Measurements from ENCODE around the gene IL18R1. TPM values are rescaled to one million over a fixed set of nuclear protein-coding genes. Genes with fewer than 3 reads are reported as not detected.

IL18R1 gene
- total RNA-seq, 2 donors from 2014 or later = 56.5 to 68.0 TPM

DNA sequence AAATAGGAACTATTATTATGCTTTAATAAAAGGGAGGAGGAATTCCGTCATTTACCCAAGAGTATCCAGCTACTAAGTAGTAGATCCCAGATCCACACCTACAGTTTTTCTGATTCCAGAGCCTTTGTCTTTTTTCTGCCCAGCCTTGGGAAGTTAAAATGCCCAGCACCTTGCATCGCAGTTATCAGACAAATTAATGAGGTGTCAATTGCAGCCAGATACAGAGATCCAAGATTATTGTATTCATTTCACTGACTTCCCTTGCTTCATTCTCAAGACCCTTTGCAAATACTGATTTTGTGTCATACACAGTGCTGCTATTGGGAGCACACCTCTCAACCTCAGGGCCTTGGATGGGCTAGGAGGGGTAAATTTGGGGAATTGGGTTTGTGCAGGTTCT lies 1.1 kb downstream of the IL18R1 start:
- H3K4me1 Mint-ChIP-seq (ENCODE audit: low read depth) = peaks cover 63% of the 10 kb centered on the region
- no peak for DNase-seq
- H3K4me3 Mint-ChIP-seq = peak overlapping the region; percentile 99 to 100
- peak overlapping the region; percentile 99 for H3K27ac Mint-ChIP-seq
- H3K27me3 Mint-ChIP-seq (ENCODE audit: low read depth) = no peaks in the 10 kb centered on the region
- no peak for ATAC-seq (replicated peaks in 1 of 2)
- H3K9me3 Mint-ChIP-seq = no peaks in the 10 kb centered on the region
- H3K36me3 Mint-ChIP-seq (ENCODE audit: insufficient read depth in 2 of 2) = peaks cover 10 to 20% of the 10 kb centered on the region in 2 donors

DNA sequence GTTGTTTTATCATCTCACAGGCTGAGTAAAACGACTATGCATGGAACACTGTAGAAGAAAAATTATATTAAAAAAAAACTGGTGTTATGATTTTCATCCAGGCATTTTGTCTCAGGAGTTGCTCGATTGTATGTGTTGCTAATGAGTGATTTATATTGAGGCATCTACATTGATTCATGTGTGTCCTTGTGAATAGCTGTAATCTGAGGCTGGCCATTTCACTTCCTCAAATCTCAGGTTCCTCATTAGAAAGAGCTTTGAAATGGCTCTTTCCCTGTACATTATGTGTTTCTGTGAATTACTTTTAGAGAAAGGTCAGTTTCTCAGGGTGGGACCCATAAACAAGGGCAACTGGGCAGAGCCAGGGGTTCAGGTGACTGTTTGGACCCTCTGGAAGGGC lies 2.3 kb downstream of the IL18R1 start:
- no peak for ATAC-seq (replicated peaks in 1 of 2)
- Mint-ChIP-seq H3K4me3 (peak overlapping the region; percentile 99 to 100), H3K27ac (peak overlapping the region; percentile 87), H3K4me1 (ENCODE audit: low read depth) (peaks cover 67% of the 10 kb centered on the region), H3K9me3 (peaks cover 0 to 2% of the 10 kb centered on the region in 2 donors), H3K36me3 (ENCODE audit: insufficient read depth in 2 of 2) (peaks cover 17 to 30% of the 10 kb centered on the region in 2 donors), H3K27me3 (ENCODE audit: low read depth) (no peaks in the 10 kb centered on the region)
- no peak for DNase-seq

- peak overlapping the region; percentile 99 to 100 for H3K4me3 Mint-ChIP-seq
- H3K27ac Mint-ChIP-seq = no peak overlapping the region
- peaks cover 0 to 4% of the 10 kb centered on the region in 2 donors for H3K9me3 Mint-ChIP-seq
- H3K27me3 Mint-ChIP-seq (ENCODE audit: low read depth) = no peaks in the 10 kb centered on the region
- H3K36me3 Mint-ChIP-seq (ENCODE audit: insufficient read depth in 2 of 2) = peaks cover 21 to 36% of the 10 kb centered on the region in 2 donors
- H3K4me1 Mint-ChIP-seq (ENCODE audit: low read depth) = peaks cover 67% of the 10 kb centered on the region
- ATAC-seq (replicated peaks in 1 of 2) (no peak), DNase-seq (no peak)
Measured at GRCh38 chr2:102358496-102358895, 2.9 kb downstream of the IL18R1 start.

- H3K27ac Mint-ChIP-seq = peak overlapping the region; percentile 73
- H3K4me3 Mint-ChIP-seq = peak overlapping the region in 1 of 2 donors; percentile 99
- H3K9me3 Mint-ChIP-seq = peaks cover 0 to 4% of the 10 kb centered on the region in 2 donors
- DNase-seq (no peak), ATAC-seq (replicated peaks in 1 of 2) (no peak)
- peaks cover 25 to 46% of the 10 kb centered on the region in 2 donors for H3K36me3 Mint-ChIP-seq (ENCODE audit: insufficient read depth in 2 of 2)
- peaks cover 67% of the 10 kb centered on the region for H3K4me1 Mint-ChIP-seq (ENCODE audit: low read depth)
- no peaks in the 10 kb centered on the region for H3K27me3 Mint-ChIP-seq (ENCODE audit: low read depth)
Measured at GRCh38 chr2:102359527-102359926, 3.9 kb downstream of the IL18R1 start.

GRCh38 chr2:102361632-102362241 lies 6.1 kb downstream of the IL18R1 start:
- Mint-ChIP-seq H3K36me3 (ENCODE audit: insufficient read depth in 2 of 2) (peaks cover 39 to 62% of the 10 kb centered on the region in 2 donors), H3K4me3 (peak overlapping the region in 1 of 2 donors; percentile 49), H3K27ac (peak overlapping the region; percentile 57), H3K9me3 (peaks cover 13 to 15% of the 10 kb centered on the region in 2 donors), H3K4me1 (ENCODE audit: low read depth) (peaks cover 60% of the 10 kb centered on the region), H3K27me3 (ENCODE audit: low read depth) (no peaks in the 10 kb centered on the region)
- DNase-seq = no peak
- no peak for ATAC-seq (replicated peaks in 1 of 2)

- DNase-seq (no peak), ATAC-seq (replicated peaks in 1 of 2) (no peak)
- Mint-ChIP-seq H3K9me3 (peaks cover 18 to 19% of the 10 kb centered on the region in 2 donors), H3K36me3 (ENCODE audit: insufficient read depth in 2 of 2) (peaks cover 58 to 77% of the 10 kb centered on the region in 2 donors), H3K27ac (peak overlapping the region; percentile 97), H3K4me3 (peak overlapping the region in 1 of 2 donors; percentile 80), H3K27me3 (ENCODE audit: low read depth) (no peaks in the 10 kb centered on the region), H3K4me1 (ENCODE audit: low read depth) (peaks cover 55% of the 10 kb centered on the region)
Measured at GRCh38 chr2:102365763-102366162, 10.2 kb downstream of the IL18R1 start.

GRCh38 chr2:102366406-102367112 lies 11.0 kb downstream of the IL18R1 start:
- ATAC-seq (replicated peaks in 1 of 2) (peak; percentile 61 to 67), DNase-seq (peak; percentile 38 to 42)
- H3K4me1 Mint-ChIP-seq (ENCODE audit: low read depth) = peaks cover 51% of the 10 kb centered on the region
- H3K27me3 Mint-ChIP-seq (ENCODE audit: low read depth) = no peaks in the 10 kb centered on the region
- peak overlapping the region; percentile 52 to 80 for H3K4me3 Mint-ChIP-seq
- H3K27ac Mint-ChIP-seq = peak overlapping the region; percentile 97
- H3K9me3 Mint-ChIP-seq = peaks cover 18 to 19% of the 10 kb centered on the region in 2 donors
- peaks cover 58 to 76% of the 10 kb centered on the region in 2 donors for H3K36me3 Mint-ChIP-seq (ENCODE audit: insufficient read depth in 2 of 2)

GRCh38 chr2:102367331-102367971 lies 11.9 kb downstream of the IL18R1 start:
- H3K27ac Mint-ChIP-seq = peak overlapping the region; percentile 97
- H3K36me3 Mint-ChIP-seq (ENCODE audit: insufficient read depth in 2 of 2) = peaks cover 54 to 70% of the 10 kb centered on the region in 2 donors
- peak; percentile 44 to 50 for DNase-seq
- ATAC-seq (replicated peaks in 1 of 2) = peak; percentile 89 to 91
- H3K27me3 Mint-ChIP-seq (ENCODE audit: low read depth) = no peaks in the 10 kb centered on the region
- peaks cover 46% of the 10 kb centered on the region for H3K4me1 Mint-ChIP-seq (ENCODE audit: low read depth)
- H3K9me3 Mint-ChIP-seq = peaks cover 18 to 19% of the 10 kb centered on the region in 2 donors
- H3K4me3 Mint-ChIP-seq = peak overlapping the region; percentile 52 to 80

DNA sequence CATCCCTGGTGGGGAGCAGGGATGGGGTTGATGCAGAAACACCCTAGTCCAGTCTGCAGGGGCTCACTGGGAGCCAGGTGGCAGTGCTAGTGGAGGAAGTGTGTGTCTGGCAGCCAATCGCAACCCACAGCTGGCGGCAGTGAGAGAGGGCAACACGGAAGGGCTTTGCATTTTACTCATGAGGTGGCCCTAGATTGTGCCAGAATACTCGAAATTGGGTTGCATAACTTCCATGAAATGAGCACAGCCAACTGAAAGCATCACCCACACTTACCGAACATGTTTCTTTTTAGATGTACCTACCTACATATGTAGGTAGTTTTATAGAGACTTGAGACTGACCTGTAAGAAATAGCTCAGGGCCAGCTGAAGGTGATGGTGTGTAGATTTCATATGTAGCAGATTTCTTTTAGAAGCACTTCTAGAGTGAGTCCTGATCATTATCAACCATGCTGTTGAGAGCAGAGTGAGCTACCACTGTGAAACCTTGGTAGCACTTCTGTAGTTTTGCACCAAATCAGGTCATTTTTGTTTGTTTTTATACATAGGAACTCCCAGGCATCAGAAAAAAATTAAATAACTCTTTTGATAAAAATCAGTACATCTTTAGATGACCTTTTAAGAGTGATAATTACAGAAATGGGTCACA lies 13.0 kb downstream of the IL18R1 start:
- Mint-ChIP-seq H3K27ac (peak overlapping the region; percentile 97), H3K36me3 (ENCODE audit: insufficient read depth in 2 of 2) (peaks cover 51 to 65% of the 10 kb centered on the region in 2 donors), H3K27me3 (ENCODE audit: low read depth) (no peaks in the 10 kb centered on the region), H3K4me3 (peak overlapping the region; percentile 49 to 80), H3K4me1 (ENCODE audit: low read depth) (peaks cover 46% of the 10 kb centered on the region), H3K9me3 (peaks cover 14 to 19% of the 10 kb centered on the region in 2 donors)
- ATAC-seq (replicated peaks in 1 of 2) = peak in 1 of 2 donors; percentile 15
- DNase-seq = peak in 1 of 2 donors; percentile 29

- H3K4me1 Mint-ChIP-seq (ENCODE audit: low read depth) = peaks cover 46% of the 10 kb centered on the region
- ATAC-seq (replicated peaks in 1 of 2) = no peak
- H3K9me3 Mint-ChIP-seq = peaks cover 14 to 20% of the 10 kb centered on the region in 2 donors
- no peaks in the 10 kb centered on the region for H3K27me3 Mint-ChIP-seq (ENCODE audit: low read depth)
- peaks cover 52 to 61% of the 10 kb centered on the region in 2 donors for H3K36me3 Mint-ChIP-seq (ENCODE audit: insufficient read depth in 2 of 2)
- H3K27ac Mint-ChIP-seq = no peak overlapping the region
- no peak for DNase-seq
- H3K4me3 Mint-ChIP-seq = no peak overlapping the region
Measured at GRCh38 chr2:102369866-102370265, 14.3 kb downstream of the IL18R1 start.

DNA sequence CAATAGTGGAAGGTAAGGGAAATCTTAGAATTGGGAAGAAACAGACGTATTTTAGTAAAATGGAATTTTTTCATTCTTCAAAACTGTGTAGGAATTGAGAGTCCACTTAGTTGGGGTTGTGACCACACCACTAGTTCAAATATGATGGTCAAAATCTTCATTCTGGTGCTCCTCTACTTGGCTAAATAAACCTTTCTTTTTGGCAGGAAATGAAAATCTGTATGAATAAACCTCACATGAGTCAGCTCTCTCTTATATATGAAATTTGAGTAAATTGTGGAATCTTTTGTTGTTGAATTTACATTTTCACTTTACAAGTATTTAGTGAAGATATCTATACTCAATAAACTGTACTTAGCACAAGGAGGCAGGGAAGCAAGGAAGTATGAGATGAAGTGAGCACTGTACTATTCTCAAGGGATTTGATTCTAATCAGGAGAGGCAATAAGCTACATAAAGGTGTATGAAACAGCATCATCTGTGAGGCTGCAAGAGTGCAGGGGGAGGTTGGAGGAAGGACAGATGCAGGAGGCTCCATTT lies 20.5 kb downstream of the IL18R1 start:
- peak overlapping the region in 1 of 2 donors; percentile 42 for H3K4me3 Mint-ChIP-seq
- peak in 1 of 2 donors; percentile 23 for ATAC-seq (replicated peaks in 1 of 2)

DNA sequence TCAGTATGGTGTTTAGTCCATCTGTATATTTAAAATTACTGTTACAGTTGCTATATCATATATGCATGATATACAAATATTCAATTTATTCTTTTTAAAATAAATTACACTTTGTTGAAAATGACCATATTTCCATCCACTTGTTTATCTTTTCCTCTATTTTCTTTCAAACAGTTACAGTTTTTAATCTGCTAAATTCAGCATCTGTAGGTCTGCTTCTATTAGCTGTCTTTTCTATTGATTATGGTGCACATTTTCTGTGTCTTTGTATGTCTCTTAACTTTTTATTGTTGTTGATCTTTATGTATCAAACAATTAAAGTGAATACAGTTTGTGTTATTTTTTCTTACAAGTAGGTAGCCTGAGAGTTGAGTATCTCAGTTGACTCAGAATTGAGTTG lies 28.1 kb downstream of the IL18R1 start:
- peaks cover 10% of the 10 kb centered on the region for H3K4me1 Mint-ChIP-seq (ENCODE audit: low read depth)
- H3K27ac Mint-ChIP-seq = no peak overlapping the region
- peaks cover 6 to 12% of the 10 kb centered on the region in 2 donors for H3K9me3 Mint-ChIP-seq
- ATAC-seq (replicated peaks in 1 of 2) (no peak), DNase-seq (no peak)
- no peaks in the 10 kb centered on the region for H3K27me3 Mint-ChIP-seq (ENCODE audit: low read depth)
- H3K4me3 Mint-ChIP-seq = no peak overlapping the region
- peaks cover 32 to 60% of the 10 kb centered on the region in 2 donors for H3K36me3 Mint-ChIP-seq (ENCODE audit: insufficient read depth in 2 of 2)

More for the DNA sequence above, 20.5 kb downstream of the IL18R1 start:
- peaks cover 13 to 15% of the 10 kb centered on the region in 2 donors for H3K9me3 Mint-ChIP-seq
- peak overlapping the region; percentile 55 for H3K27ac Mint-ChIP-seq
- DNase-seq = no peak
- H3K27me3 Mint-ChIP-seq (ENCODE audit: low read depth) = no peaks in the 10 kb centered on the region
- H3K4me1 Mint-ChIP-seq (ENCODE audit: low read depth) = peaks cover 18% of the 10 kb centered on the region
- peaks cover 49 to 64% of the 10 kb centered on the region in 2 donors for H3K36me3 Mint-ChIP-seq (ENCODE audit: insufficient read depth in 2 of 2)
